Stimulated activated CD8-positive, alpha-beta memory T cell treated with anti-CD3 and anti-CD28 coated beads, Interleukin-12 subunit alpha, Interleukin-12 subunit beta, amount 100 ng/mL, for 4 hours (primary cell): Measurements from ENCODE around the gene STC2.

Experiments
- DNase-seq: peaks from one replicate; pipeline ENCODE4 v3.0.0-alpha.2; 2020; ENCODE audit warnings: low read depth

STC2 gene

GRCh38 chr5:173328844-173329490 is 753 bp upstream of the STC2 start:
- no peak for DNase-seq

DNA sequence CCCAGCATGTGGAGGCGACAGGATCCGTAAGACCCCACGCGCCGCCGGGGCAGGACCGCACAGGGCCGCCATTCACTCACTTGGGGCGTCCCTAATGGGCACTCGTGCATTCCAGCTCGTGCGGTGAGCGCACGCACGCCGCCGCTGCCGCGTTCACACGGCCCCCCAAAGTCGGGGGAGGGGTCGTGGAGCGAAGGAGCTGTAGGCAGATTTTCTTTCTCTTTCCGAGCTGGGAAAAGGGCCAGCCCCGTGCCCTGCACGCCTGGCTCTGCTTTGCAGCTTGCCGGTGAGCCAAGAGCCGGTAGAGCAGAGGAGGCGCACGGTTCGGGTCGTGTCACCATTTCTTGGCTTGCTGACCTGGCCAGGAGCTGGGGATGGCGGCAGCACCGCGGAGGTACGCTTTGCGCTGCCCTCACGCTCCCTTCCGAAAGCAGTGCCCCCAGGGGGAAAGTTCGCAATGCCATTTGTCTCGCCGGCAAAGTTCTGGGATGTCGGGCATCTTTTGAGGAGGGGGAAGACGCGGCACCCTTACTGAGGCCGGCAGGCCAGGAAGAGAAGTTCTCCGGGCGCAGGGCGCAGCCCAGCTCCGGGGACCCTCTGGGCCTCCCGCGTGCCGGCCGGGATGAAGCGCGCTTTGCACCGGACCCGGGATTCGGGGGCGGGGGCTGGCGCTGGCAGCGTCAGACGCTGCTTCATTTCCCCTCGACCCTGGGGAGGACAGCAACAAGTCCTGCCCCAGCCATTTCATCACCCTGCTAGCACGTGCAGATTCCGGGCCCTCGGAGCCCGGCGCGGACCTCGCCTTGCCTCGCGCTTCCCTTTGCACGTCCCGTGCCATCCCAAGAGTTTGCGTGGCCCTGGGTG is 898 bp downstream of the STC2 start:
- no peak for DNase-seq

DNA sequence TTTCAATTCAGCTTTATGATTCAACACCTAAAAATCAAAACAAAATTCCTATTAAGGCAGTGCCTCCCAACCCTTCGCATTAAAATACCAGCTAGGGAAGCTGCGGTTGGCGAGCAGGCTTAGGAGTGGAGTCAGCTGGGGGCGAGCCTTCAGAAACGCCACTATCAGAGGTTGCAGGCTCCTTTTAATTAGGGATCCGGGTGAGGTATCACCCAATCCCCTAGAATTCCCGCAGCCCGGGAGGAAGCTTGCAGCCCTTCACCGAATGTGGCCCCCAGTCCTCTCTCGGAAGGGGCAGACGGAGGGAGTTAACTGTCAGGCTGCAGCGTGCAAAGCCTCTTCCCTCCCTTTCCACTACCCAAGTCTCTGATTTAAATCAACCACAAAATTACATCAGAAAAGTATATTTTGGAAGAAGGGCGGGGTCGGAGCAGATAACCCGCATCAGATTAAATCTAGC is 1.7 kb downstream of the STC2 start:
- DNase-seq, result no peak

GRCh38 chr5:173325091-173325698 is 3.0 kb downstream of the STC2 start:
- DNase-seq, result no peak

DNA sequence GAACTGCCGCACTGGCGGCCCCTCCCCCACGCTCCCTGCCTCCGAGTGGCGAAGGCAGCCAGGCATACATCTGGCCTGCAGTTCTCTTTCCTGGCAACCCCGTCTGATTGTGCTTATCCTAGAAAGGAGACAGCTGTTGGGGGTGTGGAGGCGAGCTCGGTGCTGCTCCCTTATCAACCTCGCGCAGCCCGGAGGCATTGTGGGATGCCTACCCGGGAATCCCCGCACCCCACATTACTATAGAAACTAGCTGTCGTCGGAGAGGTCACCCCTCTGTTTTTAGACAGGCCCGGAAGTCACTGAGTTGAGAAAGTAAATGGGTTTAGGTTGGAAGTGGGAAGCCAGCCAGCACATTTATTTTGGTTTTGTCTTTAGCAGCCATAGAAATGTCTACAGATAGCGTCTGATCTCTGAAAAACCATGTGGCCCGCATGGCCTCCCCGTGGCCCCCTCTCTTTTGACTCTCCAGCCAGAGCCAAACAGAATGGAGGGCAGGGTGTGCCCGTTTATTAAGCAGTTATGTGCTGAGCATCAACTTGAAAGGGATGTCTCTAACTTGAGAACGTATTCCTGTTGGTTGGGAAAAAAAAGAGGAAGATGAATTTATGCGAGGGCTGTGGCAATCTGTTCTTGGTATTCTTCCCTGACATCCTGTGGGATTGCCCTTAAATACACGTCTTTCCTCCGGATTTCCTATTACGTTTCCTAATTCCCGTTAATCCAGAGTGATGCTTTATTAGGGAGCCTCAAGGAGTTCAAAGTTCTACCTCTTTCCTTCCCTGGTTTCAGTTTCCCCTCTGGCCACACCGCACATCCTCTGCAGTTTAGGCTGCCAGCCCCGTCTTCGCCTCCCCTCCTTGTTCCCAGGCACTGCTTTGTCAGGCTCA is 3.9 kb downstream of the STC2 start:
- DNase-seq, result no peak

- no peak for DNase-seq
Measured at GRCh38 chr5:173323799-173324114, 4.5 kb downstream of the STC2 start.

DNA sequence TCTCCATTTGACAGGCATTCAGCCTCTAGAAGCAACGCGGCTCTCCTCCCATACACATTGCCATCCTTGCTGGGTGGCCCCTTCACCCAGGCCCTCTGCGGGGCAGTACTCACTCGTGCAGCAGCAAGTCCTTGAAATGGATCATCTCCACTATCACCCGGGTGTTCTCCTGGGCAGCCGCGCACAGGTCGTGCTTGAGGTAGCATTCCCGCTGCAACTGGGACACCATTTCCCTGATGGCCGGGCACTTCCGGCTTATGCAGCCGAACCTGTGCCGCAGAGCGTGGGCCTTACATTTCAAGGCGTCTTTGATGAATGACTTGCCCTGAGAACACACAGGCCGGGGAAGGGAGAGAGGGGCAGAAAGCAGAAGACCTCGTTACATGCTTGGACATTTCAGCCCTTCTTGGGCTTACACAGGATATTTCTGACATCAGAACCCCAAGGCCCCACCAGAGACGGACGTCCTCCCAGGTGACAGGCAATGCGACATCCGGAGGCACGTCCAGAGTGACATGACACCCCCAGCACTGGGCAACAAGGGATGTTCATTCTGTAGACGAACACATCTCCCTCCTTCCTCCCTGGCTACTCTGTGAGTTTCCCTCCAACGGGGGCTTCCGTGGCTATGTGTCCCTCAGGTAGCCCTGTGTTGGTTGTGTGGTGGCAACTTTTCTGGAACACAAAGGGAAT is 5.0 kb downstream of the STC2 start:
- no peak for DNase-seq

GRCh38 chr5:173321886-173322285 is 6.3 kb downstream of the STC2 start:
- DNase-seq, result no peak

- DNase-seq, result no peak
Measured at GRCh38 chr5:173320259-173320658, 8.0 kb downstream of the STC2 start.

DNA sequence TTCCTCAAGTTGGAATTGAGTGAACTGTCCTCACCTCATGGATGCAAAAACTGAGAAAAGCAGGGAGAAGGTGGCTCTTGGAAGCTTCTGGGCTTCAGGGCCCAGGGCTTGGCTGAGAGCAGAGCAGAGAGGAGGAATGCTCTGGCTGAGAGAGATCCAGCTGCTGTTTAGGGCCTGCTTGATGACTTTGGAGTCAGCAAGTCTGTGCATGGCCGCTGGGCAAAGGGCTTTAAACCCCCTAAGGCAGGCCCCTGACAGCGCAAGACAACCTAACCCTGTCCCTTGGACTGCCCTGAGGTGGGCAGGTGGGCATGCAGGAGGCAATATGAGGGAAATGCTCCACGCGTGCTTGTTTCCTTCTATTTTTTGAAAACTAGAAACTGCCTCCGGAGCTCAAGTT is 8.6 kb downstream of the STC2 start:
- no peak for DNase-seq

- no peak for DNase-seq
Measured at GRCh38 chr5:173318881-173319620, 9.2 kb downstream of the STC2 start.

GRCh38 chr5:173318330-173318729 is 9.9 kb downstream of the STC2 start:
- DNase-seq, result no peak

- no peak for DNase-seq
Measured at GRCh38 chr5:173317852-173318251, 10.4 kb downstream of the STC2 start.

DNA sequence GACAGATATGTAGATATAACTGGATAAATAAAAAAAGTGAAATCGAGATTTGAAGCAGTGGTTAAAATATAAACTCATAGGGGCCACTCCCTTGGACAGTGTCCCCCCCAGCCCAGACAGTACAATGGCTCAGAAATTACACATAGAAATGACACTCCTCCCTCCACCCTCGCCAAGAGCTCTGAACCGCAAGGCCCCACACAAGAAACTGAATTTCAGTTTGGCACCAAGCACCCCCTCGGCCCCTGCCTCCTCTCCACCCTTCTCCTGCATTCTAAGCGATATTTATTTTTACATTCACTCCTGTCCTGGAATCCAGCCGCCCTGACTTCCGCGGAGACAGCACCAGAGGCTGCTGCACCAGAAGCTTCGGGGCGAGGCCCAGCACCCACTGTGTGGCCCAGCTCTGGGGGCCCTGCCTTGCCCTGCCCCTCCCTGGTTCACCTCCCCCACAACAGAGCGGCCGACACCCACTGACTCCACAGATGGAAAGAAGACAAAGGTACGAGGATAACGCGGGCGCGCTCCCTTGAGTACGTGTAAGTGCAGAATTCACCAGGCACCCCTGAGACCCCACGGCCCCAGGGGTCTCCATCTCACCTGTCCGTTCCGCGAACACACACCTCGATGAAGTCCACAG is 11.0 kb downstream of the STC2 start:
- no peak for DNase-seq

DNA sequence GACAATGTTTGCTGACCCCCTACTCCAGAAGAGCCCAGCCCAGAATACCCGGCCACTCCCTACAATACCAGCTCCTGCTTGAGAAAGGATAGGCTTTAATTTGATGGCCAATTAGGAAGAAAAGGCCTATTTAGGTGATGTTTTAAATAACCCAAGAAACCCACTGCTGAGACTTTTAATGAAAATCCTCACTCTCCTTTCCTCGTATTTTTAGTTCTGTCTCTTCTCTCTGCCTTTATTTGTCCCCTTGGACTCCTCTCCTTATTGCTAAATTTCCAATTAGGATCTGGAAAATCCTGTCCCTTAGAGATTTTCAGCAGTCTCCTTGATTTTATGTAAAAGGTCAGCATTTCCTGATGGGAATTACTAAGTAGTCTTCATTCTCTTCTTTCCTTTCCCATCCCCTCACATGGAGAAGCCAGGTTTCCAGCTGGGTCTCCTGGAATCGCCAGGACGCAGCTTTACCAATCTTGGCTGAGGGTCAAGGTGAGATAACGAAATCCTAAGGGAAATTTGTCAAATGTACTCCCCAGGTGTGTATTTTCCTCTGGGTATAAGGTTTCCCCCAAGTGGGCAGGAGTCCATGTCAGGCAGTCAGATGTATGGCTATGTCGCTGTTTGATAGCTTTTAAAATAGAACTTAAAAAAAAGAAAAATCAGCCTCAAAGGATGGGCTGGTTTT is 11.7 kb downstream of the STC2 start:
- no peak for DNase-seq

DNA sequence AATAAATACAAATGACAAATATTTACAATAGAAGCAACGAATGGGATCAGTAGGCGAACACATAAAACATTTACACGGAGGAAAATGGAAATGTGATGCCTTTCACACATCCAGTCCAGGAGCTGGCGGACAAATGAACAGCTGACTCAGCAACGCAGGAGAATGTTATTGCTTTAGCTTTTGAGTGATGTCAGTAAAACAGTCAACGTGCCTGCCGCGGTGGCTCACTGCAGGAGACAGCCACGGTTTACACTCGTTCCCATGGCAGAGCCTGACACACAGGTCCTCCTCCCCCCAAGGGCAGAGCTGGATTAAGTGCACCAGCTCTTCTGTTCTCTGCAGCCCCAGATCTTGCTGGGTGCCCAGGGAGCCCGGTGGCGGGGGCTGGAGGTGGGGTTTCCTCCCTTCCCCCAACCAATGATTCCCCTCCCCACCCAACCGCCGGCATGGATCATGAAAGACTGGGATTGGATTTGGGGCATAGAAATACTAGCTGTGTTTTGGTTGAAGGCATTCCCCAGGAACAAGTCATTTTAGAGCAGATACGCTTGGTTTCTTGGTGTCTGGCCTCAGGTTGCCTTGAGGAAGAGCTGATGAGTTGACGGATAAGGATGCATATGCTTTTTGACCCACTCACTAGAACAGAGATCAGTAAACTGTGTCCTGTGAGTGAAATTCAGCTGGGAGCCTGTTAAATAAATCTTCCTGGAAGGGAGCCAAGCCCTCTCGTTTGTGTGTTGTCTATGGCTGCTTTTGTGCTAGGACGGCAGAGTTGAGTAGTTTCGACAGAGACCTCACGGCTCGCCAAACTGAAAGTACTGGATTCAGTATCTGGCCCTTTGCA is 12.5 kb downstream of the STC2 start:
- no peak for DNase-seq

DNA sequence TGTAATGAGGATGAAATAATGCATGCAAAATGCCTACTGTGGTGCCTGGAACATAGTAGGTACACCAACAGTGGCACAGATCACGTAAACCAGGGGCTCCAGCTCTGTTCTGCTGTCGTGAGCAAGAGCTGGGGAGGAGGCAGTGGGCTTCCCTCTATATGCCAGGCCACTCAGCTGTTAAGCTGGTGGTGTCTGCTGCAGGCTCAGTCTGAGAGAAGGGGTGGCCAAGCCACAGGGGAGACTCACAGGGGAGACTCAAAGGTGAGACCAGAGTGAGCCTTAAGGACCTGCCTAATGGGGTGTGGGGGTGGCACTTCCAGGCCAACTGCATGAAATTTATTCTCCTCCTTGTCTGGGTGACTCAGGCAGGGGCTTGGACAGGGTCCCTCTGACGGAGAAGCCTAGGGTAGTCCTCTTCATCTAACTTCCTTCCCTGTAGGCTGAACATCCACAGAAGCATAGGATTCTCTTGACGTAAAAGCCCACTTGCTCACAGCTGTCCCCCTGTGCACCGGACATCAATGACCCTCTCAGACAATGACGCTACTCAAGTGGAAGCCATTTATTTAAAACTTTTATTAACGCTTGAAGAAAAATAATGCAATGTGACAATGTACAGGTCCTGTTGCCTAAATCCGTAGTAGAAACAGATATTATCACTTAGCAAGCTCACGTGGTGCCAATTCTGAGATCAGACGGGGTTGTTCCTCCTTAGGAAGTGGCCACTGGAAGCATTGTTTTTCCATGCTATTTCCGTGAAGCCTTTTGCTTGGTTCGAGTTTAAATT is 13.9 kb downstream of the STC2 start:
- DNase-seq, result no peak

DNA sequence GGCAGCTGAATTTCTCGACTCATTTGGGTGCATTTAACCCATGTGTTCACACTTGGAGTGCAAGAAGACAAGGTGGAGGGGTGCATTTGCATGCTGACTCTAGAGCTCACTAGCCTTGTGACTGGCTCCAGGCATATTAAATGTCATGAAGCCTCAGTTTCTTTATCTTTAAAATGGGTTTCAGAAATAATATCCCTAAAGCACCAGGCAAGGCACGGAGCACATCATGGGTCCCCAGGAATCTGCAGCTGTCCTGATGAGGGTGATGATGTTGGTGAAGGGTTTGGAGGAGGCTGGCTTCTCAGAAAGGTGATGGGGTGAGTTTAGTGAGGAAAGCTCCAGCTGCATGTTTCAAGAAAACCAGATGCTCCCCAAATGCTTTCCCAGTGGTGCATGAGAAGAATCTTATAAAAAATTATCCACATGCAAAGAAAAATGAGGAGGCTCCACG is 14.8 kb downstream of the STC2 start:
- DNase-seq, result no peak
